ENCODE data around the gene ZNF777.

DNA sequence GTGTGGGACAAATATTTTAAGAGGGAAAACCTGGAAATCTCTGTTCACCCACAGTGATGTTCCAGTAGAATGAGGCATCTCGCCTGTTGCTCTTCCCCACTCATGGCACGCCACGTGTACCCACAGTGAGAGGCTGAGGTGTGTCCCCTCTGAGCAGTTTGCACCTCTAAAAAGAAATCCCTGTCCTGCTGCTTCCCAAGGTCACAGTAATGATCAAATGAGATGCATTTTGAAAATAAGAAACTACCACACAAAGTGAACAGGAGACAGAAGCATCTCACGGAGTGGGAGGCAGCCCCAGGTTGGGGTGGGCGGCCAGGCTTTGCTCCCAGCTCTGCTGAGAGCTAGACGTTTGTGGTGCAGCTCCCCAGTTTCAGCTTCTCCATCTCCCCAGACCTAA, 12.4 kb upstream of the ZNF777 start:
- TF ChIP-seq, protein P1, sequence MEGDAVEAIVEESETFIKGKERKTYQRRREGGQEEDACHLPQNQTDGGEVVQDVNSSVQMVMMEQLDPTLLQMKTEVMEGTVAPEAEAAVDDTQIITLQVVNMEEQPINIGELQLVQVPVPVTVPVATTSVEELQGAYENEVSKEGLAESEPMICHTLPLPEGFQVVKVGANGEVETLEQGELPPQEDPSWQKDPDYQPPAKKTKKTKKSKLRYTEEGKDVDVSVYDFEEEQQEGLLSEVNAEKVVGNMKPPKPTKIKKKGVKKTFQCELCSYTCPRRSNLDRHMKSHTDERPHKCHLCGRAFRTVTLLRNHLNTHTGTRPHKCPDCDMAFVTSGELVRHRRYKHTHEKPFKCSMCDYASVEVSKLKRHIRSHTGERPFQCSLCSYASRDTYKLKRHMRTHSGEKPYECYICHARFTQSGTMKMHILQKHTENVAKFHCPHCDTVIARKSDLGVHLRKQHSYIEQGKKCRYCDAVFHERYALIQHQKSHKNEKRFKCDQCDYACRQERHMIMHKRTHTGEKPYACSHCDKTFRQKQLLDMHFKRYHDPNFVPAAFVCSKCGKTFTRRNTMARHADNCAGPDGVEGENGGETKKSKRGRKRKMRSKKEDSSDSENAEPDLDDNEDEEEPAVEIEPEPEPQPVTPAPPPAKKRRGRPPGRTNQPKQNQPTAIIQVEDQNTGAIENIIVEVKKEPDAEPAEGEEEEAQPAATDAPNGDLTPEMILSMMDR (IDR thresholded peaks at IDR 0.05): no peak
- TF ChIP-seq MAZ (IDR thresholded peaks at IDR 0.05; ENCODE audit: borderline replicate concordance, low read depth, low read length): no peak
- TF ChIP-seq POLR2A (IDR thresholded peaks at IDR 0.05; ENCODE audit: low read length): no peak
- no peak for TF ChIP-seq HOXA7 (CRISPR knock-in tag; IDR thresholded peaks at IDR 0.05)
- TF ChIP-seq HOXB5 (CRISPR knock-in tag; IDR thresholded peaks at IDR 0.05): no peak
- TF ChIP-seq, protein P2, sequence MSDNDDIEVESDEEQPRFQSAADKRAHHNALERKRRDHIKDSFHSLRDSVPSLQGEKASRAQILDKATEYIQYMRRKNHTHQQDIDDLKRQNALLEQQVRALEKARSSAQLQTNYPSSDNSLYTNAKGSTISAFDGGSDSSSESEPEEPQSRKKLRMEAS (IDR thresholded peaks at IDR 0.05): no peak
- no peak for TF ChIP-seq CBX2 (IDR thresholded peaks at IDR 0.05; ENCODE audit: borderline replicate concordance, low read depth)
- TF ChIP-seq, protein P3, sequence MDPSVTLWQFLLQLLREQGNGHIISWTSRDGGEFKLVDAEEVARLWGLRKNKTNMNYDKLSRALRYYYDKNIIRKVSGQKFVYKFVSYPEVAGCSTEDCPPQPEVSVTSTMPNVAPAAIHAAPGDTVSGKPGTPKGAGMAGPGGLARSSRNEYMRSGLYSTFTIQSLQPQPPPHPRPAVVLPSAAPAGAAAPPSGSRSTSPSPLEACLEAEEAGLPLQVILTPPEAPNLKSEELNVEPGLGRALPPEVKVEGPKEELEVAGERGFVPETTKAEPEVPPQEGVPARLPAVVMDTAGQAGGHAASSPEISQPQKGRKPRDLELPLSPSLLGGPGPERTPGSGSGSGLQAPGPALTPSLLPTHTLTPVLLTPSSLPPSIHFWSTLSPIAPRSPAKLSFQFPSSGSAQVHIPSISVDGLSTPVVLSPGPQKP (IDR thresholded peaks at IDR 0.05; ENCODE audit: low read depth, low read length): no peak
- no peak for TF ChIP-seq BHLHE40 (IDR thresholded peaks at IDR 0.05; ENCODE audit: low read depth, low read length)
- TF ChIP-seq POLR2AphosphoS2 (conservative IDR thresholded peaks at IDR 0.05; ENCODE audit: low read length): no peak
- TF ChIP-seq ZFP36 (IDR thresholded peaks at IDR 0.05; ENCODE audit: borderline replicate concordance, partially characterized antibody): no peak
- no peak for TF ChIP-seq EP300 (IDR thresholded peaks at IDR 0.05)
- TF ChIP-seq JUNB (IDR thresholded peaks at IDR 0.05): no peak
- no peak for TF ChIP-seq SMC3 (IDR thresholded peaks at IDR 0.05)
